Neutrophil (primary cell): ENCODE results near the gene KIF1A.

Source experiments
- H3K27ac ChIP-seq: fragments of 200-600 bp; sonication (generic); 2 replicates; pipeline ENCODE4 v1.5.1; 2016; ENCODE audit warnings: mild to moderate bottlenecking, moderate library complexity
- H3K27me3 ChIP-seq: fragments of 200-600 bp; sonication (generic); 2 replicates; pipeline ENCODE4 v1.6.0; 2016; ENCODE audit warnings: mild to moderate bottlenecking
- H3K36me3 ChIP-seq: fragments of 200-600 bp; sonication (generic); 2 replicates; pipeline ENCODE4 v1.5.1; 2017
- H3K4me1 ChIP-seq, 2 experiments: fragments of 200-600 bp in 1 of 2; sonication (generic) in 1 of 2; 1 replicate in 1 of 2; 2 replicates in 1 of 2; pipeline versions ENCODE4 v1.5.1 to v1.6.1; 2013 to 2016; ENCODE audit warnings: low read depth in 1 of 2, low read length in 1 of 2, mild to moderate bottlenecking in 1 of 2, moderate library complexity in 1 of 2; ENCODE audit not compliant: control insufficient read depth in 1 of 2, insufficient read depth in 1 of 2
- H3K4me3 ChIP-seq, 2 experiments: fragments of 200-600 bp in 1 of 2; sonication (generic) in 1 of 2; 1 replicate in 1 of 2; 2 replicates in 1 of 2; pipeline ENCODE4 v1.5.1; 2013 to 2016; ENCODE audit warnings: low read depth in 1 of 2, low read length in 1 of 2, mild to moderate bottlenecking in 1 of 2, moderate library complexity in 1 of 2
- H3K9me3 ChIP-seq: fragments of 200-600 bp; sonication (generic); 2 replicates; pipeline ENCODE4 v1.5.1; 2016
- CTCF ChIP-seq: fragments of 200-600 bp; sonication (generic); IDR thresholded peaks from 2 replicates; pipeline ENCODE4 v1.5.1; 2016; ENCODE audit warnings: antibody characterized with exemption

The KIF1A gene

GRCh38 chr2:240736281-240737250 is 83.5 kb downstream of the KIF1A start:
- TF ChIP-seq CTCF, result no peak
- Histone ChIP-seq H3K4me3 (no peak overlapping the region), H3K9me3 (no peaks in the 10 kb centered on the region), H3K27ac (no peak overlapping the region), H3K36me3 (no peaks in the 10 kb centered on the region), H3K27me3 (peaks cover 16% of the 10 kb centered on the region), H3K4me1 (no peaks in the 10 kb centered on the region)

GRCh38 chr2:240735476-240735875 is 84.5 kb downstream of the KIF1A start:
- Histone ChIP-seq H3K36me3 (no peaks in the 10 kb centered on the region), H3K27ac (no peak overlapping the region), H3K4me3 (no peak overlapping the region), H3K27me3 (peaks cover 16% of the 10 kb centered on the region), H3K4me1 (no peaks in the 10 kb centered on the region), H3K9me3 (no peaks in the 10 kb centered on the region)
- TF ChIP-seq CTCF, result no peak

GRCh38 chr2:240734756-240735155 is 85.3 kb downstream of the KIF1A start:
- Histone ChIP-seq H3K36me3 (no peaks in the 10 kb centered on the region), H3K4me3 (no peak overlapping the region), H3K9me3 (no peaks in the 10 kb centered on the region), H3K27ac (no peak overlapping the region), H3K27me3 (peaks cover 14% of the 10 kb centered on the region), H3K4me1 (no peaks in the 10 kb centered on the region)
- TF ChIP-seq CTCF, result no peak

GRCh38 chr2:240733803-240734495 is 86.1 kb downstream of the KIF1A start:
- Histone ChIP-seq H3K4me3 (no peak overlapping the region), H3K27me3 (peaks cover 10% of the 10 kb centered on the region), H3K4me1 (no peaks in the 10 kb centered on the region), H3K36me3 (no peaks in the 10 kb centered on the region), H3K27ac (no peak overlapping the region), H3K9me3 (no peaks in the 10 kb centered on the region)
- TF ChIP-seq CTCF, result no peak

- Histone ChIP-seq H3K4me1 (no peaks in the 10 kb centered on the region), H3K27me3 (peaks cover 3% of the 10 kb centered on the region), H3K9me3 (no peaks in the 10 kb centered on the region), H3K27ac (no peak overlapping the region), H3K4me3 (no peak overlapping the region), H3K36me3 (no peaks in the 10 kb centered on the region)
- TF ChIP-seq CTCF, result no peak
These were observed 87.0 kb downstream of the KIF1A start for GRCh38 chr2:240732911-240733622.
